A549 (cell line): ENCODE results near the gene ARFRP1.
A peak's percentile ranks its signal among the peaks of the same experiment; 100 is the strongest.

ENCODE experiments used
- BHLHE40 ChIP-seq: IDR thresholded peaks from 2 replicates; pipeline ENCODE4 v1.6.1; 2012; ENCODE audit warnings: low read depth, low read length, inconsistent platforms
- CHD4 ChIP-seq: fragments of 200-600 bp; sonication (generic); IDR thresholded peaks from 2 replicates; pipeline ENCODE4 v1.6.1; 2016; ENCODE audit warnings: antibody characterized with exemption, mild to moderate bottlenecking, borderline replicate concordance
- MAX ChIP-seq: IDR thresholded peaks from 2 replicates; pipeline ENCODE4 v1.6.1; 2012
- POLR2A ChIP-seq: IDR thresholded peaks from 2 replicates; pipeline ENCODE4 v1.6.1; 2012; ENCODE audit warnings: mild to moderate bottlenecking, low read length
- POLR2AphosphoS2 ChIP-seq: conservative IDR thresholded peaks from 2 replicates; pipeline ENCODE4 v1.6.1; 2012; ENCODE audit warnings: low read length, improper control_type of control experiment, inconsistent platforms
- RFX5 ChIP-seq: fragments of 450-650 bp; IDR thresholded peaks from 2 replicates; pipeline ENCODE4 v1.7.1; 2014; ENCODE audit warnings: antibody characterized with exemption, mild to moderate bottlenecking, moderate library complexity
- SREBF2 ChIP-seq: fragments of 450-650 bp; IDR thresholded peaks from 2 replicates; pipeline ENCODE4 v1.6.1; 2014; ENCODE audit warnings: mild to moderate bottlenecking, moderate library complexity
- USF2 ChIP-seq: fragments of 450-650 bp; IDR thresholded peaks from 2 replicates; pipeline ENCODE4 v1.6.1; 2014; ENCODE audit warnings: antibody characterized with exemption
- TF ChIP-seq, protein P1 (sequence below): fragments of >200 bp; sonication (Bioruptor Twin); formaldehyde crosslinking; IDR thresholded peaks from 3 replicates; pipeline ENCODE4 v1.5.1; 2016

DNA sequence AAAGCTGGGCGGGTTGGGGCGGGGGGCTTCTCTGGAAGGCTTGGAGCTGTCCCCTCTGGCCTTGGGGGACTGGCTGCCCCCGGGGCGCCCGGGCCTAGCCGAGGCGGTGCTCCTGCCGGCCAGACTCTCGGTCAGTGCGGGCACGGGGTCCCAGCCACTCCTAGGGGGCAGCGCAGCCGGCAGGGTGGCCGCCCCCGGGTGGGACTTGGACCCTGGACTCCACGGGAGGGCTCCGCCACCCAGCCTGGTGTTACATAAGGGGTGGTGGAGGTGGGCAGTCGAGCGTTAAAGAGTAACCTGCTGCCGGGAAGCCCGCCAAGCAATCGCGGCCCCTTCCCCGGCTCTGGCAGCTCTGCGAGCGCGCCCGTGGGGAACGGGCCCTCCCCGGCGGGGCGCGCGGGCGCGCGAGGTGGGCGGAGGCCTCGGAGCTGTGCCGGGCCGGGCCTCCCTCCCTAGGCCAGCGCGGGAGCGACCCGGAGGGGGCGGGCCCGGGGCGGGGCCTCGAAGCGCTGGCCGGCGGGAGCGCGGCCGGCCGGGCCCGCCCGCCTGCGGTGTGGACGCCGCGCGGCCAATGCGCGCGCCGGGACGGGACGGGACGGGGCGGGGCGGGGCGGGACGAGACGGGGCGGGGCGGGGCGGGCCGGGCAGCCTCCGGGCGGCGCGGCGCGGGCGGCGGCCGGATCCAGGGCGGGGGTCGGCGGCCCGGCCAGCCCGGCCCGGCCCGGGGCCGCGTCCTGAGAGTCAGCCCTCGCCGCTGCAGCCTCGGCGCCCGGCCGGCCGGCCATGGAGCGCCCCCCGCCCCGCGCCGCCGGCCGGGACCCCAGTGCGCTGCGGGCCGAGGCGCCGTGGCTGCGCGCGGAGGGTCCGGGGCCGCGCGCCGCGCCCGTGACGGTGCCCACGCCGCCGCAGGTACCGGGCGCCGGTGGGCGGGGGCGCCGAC is 31.6 kb upstream of the ARFRP1 start, which contains the start of gene SLC2A4RG:
- TF ChIP-seq, protein P1, sequence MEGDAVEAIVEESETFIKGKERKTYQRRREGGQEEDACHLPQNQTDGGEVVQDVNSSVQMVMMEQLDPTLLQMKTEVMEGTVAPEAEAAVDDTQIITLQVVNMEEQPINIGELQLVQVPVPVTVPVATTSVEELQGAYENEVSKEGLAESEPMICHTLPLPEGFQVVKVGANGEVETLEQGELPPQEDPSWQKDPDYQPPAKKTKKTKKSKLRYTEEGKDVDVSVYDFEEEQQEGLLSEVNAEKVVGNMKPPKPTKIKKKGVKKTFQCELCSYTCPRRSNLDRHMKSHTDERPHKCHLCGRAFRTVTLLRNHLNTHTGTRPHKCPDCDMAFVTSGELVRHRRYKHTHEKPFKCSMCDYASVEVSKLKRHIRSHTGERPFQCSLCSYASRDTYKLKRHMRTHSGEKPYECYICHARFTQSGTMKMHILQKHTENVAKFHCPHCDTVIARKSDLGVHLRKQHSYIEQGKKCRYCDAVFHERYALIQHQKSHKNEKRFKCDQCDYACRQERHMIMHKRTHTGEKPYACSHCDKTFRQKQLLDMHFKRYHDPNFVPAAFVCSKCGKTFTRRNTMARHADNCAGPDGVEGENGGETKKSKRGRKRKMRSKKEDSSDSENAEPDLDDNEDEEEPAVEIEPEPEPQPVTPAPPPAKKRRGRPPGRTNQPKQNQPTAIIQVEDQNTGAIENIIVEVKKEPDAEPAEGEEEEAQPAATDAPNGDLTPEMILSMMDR, result no peak
- TF ChIP-seq POLR2A (0 out of 2 replicates have a peak, but pooled peaks have one; percentile 8), POLR2AphosphoS2 (no peak), RFX5 (no peak), CHD4 (no peak), BHLHE40 (no peak), SREBF2 (no peak), USF2 (no peak), MAX (no peak)
